Dermis blood vessel endothelial cell (primary cell): ENCODE measurements around the gene SLC34A3. TPM values are rescaled to one million over a fixed set of nuclear protein-coding genes. Genes with fewer than 3 reads are reported as not detected.

Experiments
- DNase-seq: peaks from one replicate; pipeline ENCODE4 v3.0.0; 2010
- total RNA-seq: library from RNA; depleted of rRNA; stranded (reverse); fragments of >200 nt; gene quantifications from 2 replicates; pipeline ENCODE4 v1.2.3, GENCODE V29; 2014

The SLC34A3 gene
- not detected in 2 replicates for total RNA-seq

- DNase-seq, result no peak
These were observed at the start of gene SLC34A3 for GRCh38 chr9:137230705-137231371. Gene SLC34A3, plus strand, starts transcription at chr9:137230901. Its CDS starts 802 bp downstream, at chr9:137231703.

- DNase-seq, result no peak
These were observed 49.0 kb upstream of the SLC34A3 start for GRCh38 chr9:137181680-137182079.

GRCh38 chr9:137182836-137183235, 47.9 kb upstream of the SLC34A3 start:
- no peak for DNase-seq

GRCh38 chr9:137183980-137184595, 46.6 kb upstream of the SLC34A3 start:
- no peak for DNase-seq

- no peak for DNase-seq
These were observed 45.6 kb upstream of the SLC34A3 start for GRCh38 chr9:137184881-137185660.

GRCh38 chr9:137185921-137186320, 44.8 kb upstream of the SLC34A3 start:
- no peak for DNase-seq

GRCh38 chr9:137186385-137186784, 44.3 kb upstream of the SLC34A3 start:
- DNase-seq, result no peak

GRCh38 chr9:137187386-137187785, 43.3 kb upstream of the SLC34A3 start:
- no peak for DNase-seq

GRCh38 chr9:137188086-137188489, 42.6 kb upstream of the SLC34A3 start:
- DNase-seq, result no peak

- DNase-seq, result peak; percentile 97
These were observed 42.0 kb upstream of the SLC34A3 start, which contains the start of the genes ANAPC2 and SSNA1 for GRCh38 chr9:137188490-137189296. Gene ANAPC2, minus strand, starts transcription at chr9:137188560. Its CDS starts 28 bp downstream, at chr9:137188532. Gene SSNA1, plus strand, starts transcription at chr9:137188676. Its CDS starts 51 bp downstream, at chr9:137188727.

GRCh38 chr9:137189297-137190295, 41.1 kb upstream of the SLC34A3 start:
- DNase-seq, result no peak

GRCh38 chr9:137190315-137190856, 40.3 kb upstream of the SLC34A3 start:
- DNase-seq, result no peak

GRCh38 chr9:137191245-137191644, 39.5 kb upstream of the SLC34A3 start:
- no peak for DNase-seq

- DNase-seq, result no peak
These were observed 38.8 kb upstream of the SLC34A3 start for GRCh38 chr9:137191691-137192447.

- DNase-seq, result no peak
These were observed 38.3 kb upstream of the SLC34A3 start for GRCh38 chr9:137192448-137192780.

- DNase-seq, result no peak
These were observed 37.8 kb upstream of the SLC34A3 start for GRCh38 chr9:137192859-137193258.

- DNase-seq, result no peak
These were observed 36.9 kb upstream of the SLC34A3 start for GRCh38 chr9:137193771-137194170.

- DNase-seq, result no peak
These were observed 36.3 kb upstream of the SLC34A3 start for GRCh38 chr9:137194388-137194787.

- DNase-seq, result no peak
These were observed 35.8 kb upstream of the SLC34A3 start for GRCh38 chr9:137194909-137195308.

- no peak for DNase-seq
These were observed 35.0 kb upstream of the SLC34A3 start for GRCh38 chr9:137195525-137196220.
